Activated CD4-positive, alpha-beta T cell treated with anti-CD3 and anti-CD28 coated beads, Interleukin-2, amount 50 U/mL, for 4 hours (primary cell): ENCODE results near the gene NCF1.
"Not testable (repeated sequence)": the region's sequence is repeated elsewhere in the genome, so short reads cannot be mapped to it uniquely, and the experiment has no call there.

Experiments used
- DNase-seq, 2 experiments: peaks; one replicate each; pipeline ENCODE4 v3.0.0-alpha.2; 2020

The NCF1 gene

DNA sequence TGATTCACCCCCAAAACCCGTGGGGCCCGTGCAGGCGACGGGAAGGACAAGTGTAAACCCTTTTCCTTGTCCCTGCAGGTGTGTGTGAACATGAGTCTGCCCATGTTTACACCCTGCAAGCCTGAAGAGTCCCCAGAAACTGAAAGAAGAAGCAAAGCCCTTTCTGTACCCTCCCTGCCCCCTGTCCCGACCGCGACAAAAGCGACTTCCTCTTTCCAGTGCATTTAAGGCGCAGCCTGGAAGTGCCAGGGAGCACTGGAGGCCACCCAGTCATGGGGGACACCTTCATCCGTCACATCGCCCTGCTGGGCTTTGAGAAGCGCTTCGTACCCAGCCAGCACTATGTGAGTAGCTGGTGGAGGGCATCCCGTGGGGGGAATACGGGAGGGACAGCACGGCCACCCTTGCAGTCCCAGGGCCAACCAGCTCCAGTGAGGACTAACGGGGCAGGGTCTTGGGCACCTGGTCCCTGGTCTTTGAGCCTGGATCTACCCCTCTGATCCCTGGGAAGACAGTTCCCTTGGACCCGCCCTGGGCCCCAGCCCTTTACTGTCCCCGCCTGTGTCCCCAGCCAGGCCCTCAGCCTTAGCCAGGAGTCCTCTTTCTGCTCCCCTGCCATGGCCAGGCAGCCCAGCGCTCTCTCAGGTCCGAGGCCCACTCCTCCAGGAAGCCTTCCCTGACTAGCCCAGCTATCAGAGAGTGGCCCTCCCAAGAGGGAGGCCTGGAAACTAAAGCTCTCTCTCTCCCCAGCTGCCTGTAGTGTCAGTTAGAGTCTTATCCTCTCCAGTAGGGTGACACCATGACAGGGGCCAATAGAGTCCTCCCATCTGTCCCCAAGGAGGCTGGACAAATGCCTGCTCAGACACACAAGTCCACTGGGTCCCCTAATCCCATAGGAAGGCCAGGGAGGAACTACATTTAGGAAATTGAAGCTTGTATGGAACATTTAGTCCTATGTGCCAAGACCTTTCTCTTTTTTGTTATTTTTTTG is at the start of gene NCF1:
NCF1 (plus strand) TSS at position 252 of the 991 bp plus-strand sequence; CDS start at position 273, 21 bp downstream.
- DNase-seq, result not testable (repeated sequence)

DNA sequence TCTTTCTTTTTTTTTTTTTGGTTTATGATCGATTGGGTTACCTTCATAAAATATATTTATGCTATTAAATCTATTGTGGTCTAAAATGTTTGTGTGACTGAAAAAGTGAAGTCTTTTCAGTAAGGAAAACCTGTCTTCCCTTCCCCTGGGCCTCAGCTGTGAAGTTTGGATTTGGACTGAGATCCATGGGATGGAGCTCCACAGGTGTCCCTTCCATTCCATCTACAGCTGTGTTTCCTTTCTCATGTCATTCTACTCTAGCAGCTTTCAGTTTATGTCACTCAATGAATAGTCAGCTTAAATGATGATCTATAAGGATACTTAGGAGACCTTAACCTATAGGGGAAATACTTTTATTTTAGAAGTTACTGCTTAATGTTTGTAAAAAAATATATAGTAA is 48.0 kb upstream of the NCF1 start:
- no peak for DNase-seq

DNA sequence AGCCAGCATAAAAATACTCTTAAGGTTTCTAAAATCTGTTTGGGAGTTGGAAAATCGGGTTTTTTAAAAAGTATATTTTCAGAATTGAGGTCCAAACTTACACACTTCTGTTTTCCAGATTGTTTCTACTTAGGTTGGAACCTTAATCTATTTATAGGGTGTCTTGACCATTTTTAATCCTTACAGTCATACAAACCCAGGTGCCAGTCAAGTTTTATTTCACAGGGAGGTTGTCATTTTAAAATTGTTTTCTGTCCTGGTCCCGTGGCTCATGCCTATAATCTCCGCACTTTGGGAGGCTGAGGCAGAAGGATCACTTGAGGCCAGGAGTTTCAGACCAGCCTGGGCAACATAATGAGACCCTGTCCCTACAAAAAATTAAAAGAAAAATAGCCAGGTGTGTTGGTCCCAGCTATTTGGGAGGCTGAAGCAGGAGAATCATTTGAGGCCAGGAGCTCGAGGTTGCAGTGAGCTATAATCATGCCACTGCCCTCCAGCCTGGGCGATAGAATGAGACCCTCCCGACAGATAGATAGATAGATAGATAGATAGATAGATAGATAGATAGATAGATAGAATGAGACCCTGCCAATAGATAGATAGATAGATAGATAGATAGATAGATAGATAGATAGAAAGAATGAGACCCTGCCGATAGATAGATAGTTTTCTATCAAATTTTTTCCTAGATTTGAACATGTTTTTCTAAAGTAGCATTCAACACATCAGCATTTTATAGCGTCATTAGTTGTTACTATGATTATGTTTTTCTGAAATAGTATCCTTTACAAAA is 47.3 kb upstream of the NCF1 start:
- DNase-seq, result no peak

DNA sequence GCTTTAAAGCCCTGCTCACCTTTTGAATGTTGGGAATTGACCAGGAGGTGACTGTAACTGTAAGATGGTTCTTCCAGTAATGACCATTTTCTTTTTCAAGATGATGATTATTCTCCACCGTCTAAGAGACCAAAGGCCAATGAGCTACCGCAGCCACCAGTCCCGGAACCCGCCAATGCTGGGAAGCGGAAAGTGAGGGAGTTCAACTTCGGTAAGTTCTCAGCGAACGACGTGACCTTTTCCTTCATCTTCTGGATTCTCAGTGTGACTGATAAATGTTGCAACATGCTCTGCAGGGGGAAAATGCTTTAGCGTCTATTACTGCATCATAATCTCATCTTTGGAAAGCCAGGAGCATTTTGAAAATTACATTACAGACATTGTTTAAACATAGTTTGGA is 45.1 kb upstream of the NCF1 start:
- not testable (repeated sequence) for DNase-seq

DNA sequence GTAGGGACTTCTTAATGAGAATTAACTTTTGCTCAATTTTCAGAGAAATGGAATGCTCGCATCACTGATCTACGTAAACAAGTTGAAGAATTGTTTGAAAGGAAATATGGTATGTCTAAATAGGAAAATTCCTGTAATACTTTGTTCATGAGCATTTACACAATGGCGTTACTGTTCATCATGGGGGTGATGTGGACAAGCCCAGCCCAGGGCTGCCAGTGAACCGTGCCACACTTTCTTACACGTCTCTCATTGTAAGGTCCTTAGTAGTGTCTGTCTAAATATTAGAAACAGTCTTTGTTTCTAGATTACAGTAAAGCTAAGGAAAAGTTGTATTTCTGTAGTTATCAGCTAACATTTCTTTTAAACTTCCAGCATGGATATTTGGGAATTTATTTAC is 43.6 kb upstream of the NCF1 start:
- not testable (repeated sequence) for DNase-seq

DNA sequence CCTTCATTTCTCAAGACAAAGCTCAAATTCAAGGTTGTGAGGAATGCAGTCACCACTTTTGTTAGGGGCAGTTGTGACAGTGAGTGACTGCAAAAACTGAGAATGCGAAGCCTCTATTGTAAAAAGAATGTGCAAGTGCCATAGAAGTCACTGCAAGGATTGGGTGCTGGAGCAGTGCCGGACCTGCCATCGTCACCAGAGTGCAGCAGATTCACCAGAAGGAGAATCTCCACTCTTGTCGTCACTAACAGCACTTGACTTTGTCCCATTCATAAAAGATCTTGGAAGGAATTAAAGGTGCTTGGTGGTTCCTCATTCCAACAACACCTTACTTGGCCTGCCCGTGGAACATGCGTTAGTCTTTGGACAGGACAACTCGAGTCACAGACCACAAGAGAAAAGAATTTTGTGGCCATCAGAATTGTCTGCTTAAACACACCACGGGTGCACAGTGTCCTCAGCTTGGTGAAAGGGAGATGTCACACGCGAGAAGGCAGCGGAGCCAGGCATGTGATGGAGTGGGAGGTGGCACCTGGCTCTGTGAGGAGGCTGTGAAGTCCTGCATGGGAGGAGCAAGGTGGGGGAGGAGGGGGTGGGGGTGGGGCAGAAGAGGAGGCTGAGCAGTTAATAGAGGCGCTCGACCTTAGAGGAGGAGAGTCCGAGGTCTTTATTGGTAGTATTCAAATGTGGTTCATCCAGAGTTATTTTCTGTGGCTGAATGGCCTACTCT is 33.7 kb upstream of the NCF1 start:
- not testable (repeated sequence) for DNase-seq

DNA sequence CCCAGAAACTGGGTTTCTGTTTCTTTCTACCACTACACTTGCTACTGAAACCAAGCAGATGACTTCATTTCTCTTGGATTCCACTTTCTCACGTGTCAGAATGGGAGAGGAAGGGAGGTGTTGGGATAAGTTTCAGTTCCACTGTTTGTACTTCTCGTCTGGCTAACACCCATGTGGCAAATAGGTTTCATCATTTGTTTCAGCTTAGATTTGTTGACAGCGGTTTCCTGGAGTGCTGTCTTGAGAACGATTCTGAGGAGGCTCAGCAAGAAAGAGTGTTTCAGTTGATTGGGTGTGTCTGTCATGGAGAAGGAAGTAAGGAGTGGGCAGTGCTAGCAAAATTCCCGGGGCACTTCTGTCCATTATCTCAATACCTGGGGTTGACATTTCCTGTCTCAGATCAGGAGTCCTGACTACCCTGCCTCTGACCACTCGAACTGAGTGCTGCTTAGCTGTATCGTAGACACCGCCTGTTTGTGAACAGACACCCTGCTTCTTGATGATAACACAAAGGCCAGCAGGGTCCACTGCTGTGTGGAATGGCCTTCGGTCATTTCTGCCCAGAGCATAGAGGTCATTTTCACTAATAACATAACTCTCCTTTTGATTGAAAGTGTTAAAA is 29.8 kb upstream of the NCF1 start:
- not testable (repeated sequence) for DNase-seq

DNA sequence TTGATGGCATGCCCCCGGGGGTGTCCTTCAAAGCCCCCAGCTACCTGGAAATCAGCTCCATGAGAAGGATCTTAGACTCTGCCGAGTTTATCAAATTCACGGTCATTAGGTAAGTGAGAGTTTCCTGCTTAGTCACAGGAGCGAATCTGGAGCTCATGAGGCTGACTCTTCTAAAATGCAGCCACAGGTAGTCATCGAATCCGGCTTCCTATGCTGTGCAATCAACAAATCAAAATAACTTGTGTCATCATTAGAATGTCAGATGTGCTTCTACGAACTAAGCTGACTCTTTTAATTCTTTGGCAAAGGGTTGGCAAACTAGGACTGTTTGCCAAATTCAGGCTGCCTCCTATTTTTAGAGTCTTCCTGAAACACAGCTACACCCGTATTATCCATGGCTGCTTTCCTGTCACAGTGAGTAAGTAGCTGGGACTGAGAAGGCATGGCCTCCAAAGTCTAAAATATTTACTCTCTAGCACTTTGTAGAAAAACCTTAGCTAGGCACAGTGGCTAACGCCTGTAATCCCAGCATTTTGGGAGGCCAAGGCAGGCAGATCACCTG is 19.8 kb upstream of the NCF1 start:
- not testable (repeated sequence) for DNase-seq

DNA sequence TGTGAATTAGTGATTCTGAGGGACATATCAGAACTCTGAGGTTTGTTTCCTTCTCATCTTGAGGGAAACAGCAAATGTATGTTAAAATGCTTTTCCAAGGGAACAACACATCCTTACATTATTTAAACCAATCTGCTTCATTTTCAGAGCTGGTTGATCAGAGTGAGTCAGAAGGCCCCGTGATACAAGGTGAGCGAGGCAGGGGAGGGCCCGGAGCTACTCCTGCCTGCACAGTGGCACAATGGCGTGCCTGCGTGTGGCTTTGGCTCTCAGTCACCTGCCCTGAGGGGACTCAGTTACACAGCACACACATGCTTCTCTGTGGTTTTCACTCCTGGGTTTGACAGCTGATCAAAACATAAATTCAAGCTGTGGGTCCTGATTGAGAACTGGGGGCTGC is 17.1 kb upstream of the NCF1 start:
- not testable (repeated sequence) for DNase-seq

DNA sequence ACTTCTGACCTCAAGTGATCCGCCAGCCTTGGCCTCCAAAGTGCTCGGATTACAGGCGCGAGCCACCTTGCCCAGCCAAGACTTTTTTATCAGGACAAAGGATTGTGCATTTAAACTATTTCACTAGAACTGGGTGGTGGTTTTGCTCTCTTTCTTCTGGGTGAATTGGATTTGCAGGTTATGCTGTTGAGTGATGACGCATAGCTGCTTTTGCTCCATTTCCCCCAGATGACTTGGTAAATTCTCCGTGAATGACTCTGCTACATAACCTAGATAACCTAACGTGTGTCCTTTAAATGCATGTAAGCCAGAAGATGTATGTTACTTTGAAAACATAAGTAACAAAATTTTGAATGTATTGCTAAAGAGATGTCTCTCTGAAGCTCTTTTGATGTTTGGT is 15.5 kb upstream of the NCF1 start:
- not testable (repeated sequence) for DNase-seq

DNA sequence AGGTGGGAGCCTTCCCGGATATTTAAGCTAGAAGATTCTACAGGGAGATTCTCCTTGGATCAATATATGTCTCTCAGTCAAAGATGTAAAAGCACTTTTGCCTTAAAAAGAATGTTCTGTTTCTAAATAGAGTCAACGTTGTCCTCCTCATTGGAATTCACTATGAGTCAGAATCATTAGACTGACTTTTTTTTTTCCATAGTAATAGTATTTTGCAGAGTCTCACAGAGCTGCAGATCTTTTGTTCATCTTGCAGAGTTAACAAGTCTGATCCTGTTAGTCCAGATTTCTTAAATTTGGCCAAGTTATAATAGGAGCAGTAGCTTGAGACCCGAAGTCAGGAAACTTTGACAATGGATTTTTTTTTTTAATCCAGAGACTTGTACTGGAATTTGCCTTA is 14.8 kb upstream of the NCF1 start:
- not testable (repeated sequence) for DNase-seq

DNA sequence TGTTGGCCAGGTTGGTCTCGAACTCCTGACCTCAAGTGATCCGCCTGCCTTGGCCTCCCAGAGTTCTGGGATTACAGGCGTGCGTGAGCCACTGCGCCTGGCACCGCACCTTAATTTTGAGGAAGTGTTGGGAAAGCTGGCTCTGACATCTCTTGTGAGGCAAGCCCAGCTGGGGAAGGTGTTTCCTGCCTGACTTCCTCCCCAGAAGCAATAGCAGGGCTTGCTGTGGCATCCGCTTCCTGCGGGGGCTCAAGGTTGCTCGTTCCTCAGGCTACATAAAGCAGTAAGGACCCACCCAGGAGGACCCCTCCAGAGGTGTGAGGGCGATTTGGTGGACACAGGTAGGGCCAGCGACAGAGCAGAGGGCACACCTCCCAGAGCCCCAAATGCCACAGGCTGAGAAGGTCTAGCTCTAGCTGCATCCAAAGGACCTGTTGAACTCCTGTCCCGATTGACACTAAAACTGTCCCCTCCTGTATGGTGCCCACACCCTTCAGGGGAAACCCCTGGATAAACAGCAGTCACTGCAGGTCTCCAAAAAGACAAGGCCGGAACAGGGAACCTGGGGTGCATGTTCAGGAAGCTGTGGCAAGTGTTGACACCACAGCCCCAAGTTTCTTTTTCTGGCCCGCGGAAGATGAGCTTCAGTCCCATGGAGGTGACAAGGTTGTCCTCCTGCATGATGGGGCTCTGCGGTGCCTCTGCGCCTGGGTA is 8.4 kb upstream of the NCF1 start:
- DNase-seq, result not testable (repeated sequence)

DNA sequence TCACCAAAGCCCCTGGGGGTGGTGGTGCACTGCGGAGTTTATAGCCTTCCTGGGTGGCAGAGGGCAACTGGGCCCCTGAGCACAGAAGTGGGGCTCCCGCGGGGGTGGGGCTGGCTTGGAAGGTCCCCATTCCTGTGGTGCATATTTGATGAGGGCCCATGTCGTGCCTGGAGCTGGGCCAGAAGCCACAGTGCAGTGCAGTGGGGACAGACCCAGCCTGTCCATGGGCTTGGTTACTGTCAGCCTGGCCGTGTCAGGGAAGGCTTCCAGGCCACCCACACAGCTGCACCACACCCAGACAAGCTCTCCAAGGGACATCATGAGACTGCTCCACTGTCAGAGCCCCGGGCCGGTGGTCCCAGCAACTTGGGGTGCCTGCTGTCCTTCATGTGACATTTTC is 7.3 kb upstream of the NCF1 start:
- not testable (repeated sequence) for DNase-seq

DNA sequence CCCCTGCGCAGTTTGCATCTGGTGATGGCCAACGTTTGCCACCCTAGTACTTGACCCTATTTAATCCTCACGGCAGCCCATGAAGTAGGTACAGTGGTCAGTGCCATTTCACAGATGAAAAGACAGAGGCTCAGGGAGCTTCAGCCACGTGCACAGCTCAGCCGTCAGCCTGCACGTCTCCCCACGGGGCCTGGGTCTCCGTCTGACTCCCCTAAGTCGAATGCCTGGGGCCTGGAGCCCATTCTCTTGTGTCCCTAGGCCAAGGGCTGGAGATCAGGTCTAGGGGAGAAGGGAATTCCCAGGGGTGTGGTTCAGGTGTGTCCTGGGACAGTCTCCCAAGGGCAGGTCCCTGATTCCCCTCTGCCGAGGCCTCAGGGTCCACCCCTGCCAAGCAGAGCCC is 6.8 kb upstream of the NCF1 start:
- not testable (repeated sequence) for DNase-seq

DNA sequence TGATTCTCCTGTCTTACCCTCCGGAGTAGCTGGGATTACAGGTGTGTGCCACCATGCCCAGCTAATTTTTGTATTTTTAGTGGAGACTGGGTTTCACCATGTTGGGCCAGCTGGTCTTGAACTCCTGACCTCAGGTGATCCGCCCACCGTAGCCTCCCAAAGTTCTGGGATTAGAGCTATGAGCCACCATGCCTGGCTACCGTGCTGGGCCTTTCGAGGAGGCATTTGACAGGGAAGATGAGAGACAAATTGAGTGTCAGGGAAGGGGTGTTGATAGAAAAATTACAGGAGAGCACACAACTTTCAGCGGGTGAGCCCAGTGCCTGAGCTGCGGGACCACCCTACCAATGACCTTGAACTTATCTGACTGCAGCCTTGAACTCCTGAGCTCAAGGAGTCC is 3.7 kb upstream of the NCF1 start:
- DNase-seq, result not testable (repeated sequence)

DNA sequence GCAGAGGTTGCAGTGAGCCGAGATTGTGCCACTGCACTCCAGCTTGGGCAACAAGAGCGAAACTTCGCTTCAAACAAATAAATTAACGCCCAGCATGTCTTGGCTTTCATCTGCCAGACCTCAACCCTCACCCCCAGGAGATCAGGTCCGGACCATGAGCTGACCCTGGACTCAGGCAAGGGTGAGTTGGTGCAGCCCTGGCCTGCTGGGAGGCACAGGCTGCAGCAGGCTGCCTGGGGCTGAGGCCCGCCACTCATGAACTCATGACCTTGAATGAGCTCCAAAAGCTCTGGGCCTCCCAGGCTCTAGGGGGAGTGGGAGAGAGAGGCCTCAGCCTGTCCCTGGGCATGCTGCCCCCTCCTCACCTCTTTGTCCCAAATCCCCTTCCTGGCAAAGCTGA is 1.7 kb upstream of the NCF1 start:
- not testable (repeated sequence) for DNase-seq

DNA sequence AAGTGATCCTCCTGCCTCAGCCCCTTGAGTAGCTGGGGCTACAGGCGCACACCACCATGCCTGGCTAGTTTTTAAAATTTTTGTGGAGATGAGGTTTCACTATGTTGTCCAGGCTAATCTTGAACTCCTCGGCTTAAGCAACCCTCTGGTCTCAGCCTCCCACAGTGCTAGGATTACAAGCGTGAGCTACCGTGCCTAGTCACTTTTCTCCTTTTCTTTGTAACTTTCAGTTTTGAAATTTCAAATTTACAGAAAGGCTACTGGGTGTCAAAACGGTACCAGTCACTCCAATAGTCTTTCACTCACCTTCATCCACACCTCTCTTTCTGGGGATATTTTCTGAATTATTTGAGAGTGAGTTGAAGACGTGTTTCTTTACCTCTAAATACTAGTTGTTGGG is 1.3 kb downstream of the NCF1 start:
- not testable (repeated sequence) for DNase-seq

DNA sequence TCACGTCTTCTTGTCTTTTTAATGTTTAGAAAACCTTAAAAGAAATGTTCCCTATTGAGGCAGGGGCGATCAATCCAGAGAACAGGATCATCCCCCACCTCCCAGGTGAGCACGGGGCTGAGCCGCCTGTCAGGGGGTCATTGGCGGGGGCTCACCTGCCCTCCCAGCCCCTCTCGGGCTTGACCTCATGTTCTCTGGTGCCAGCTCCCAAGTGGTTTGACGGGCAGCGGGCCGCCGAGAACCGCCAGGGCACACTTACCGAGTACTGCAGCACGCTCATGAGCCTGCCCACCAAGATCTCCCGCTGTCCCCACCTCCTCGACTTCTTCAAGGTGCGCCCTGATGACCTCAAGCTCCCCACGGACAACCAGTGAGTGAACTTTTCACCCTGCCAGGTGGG is 5.2 kb downstream of the NCF1 start:
- not testable (repeated sequence) for DNase-seq

DNA sequence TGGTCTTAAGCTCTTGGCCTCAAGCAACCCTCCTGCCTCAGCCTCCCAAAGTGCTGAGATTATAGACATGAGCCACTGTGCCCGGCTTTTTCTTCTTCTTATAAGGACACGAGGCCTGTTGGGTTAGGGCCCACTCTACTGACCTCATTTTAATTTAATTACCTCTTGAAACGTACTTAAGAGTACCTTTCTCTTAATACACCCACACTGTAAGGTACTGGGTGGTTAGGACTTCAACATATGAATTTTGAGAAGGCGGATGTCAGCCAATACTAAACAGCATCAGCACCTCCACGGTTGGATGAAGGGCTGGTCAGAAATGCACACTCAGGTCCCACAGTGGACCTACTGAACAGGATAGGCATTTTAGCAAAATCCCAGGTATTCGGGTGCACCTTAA is 7.9 kb downstream of the NCF1 start:
- not testable (repeated sequence) for DNase-seq

DNA sequence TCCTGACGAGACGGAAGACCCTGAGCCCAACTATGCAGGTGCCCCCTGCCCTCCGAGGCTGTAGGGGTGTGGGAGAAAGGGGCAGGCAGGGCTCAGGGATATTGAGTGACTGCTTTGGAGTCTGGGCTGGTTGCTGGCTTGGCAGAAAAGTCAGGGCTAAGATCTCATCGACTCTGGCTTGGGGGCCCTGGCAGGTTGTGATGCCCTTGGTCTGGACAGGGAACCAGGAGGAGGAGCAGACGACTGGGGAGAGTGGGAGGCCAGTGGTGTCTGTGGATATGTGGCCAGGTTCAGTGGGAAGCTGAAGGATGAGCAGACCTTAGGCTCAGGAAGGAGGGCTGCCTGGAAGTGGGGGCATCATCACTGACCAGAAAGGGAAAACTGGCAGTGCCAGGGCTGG is 9.8 kb downstream of the NCF1 start:
- not testable (repeated sequence) for DNase-seq
